Adrenal gland (tissue), 12 donors: Measurements from ENCODE around the gene METTL4. TPM values are rescaled to one million over a fixed set of nuclear protein-coding genes. Genes with fewer than 3 reads are reported as not detected.

Experiments
- DNase-seq, 7 donors: peaks; one replicate each; pipeline ENCODE4 v3.0.0-alpha.2; 2019 to 2020
- H3K27ac ChIP-seq, 5 donors: fragments of 200-600 bp; sonication (generic) in 4 of 5; 1 replicate in 3 of 5; 2 replicates in 2 of 5; pipeline versions ENCODE4 v1.5.1 to v1.8.0; 2016 to 2020; ENCODE audit warnings: mild to moderate bottlenecking in 1 of 5
- H3K27me3 ChIP-seq: fragments of 200-600 bp; 2 replicates; pipeline ENCODE4 v1.8.0; 2021
- H3K36me3 ChIP-seq, 2 donors: fragments of 200-600 bp; replicated peaks in 1 of 2; 1 replicate in 1 of 2; 2 replicates in 1 of 2; pipeline versions ENCODE4 v1.5.1 to v1.8.0; 2018 to 2022
- H3K4me1 ChIP-seq, 2 donors: fragments of 200-600 bp; replicated peaks in 1 of 2; 1 replicate in 1 of 2; 2 replicates in 1 of 2; pipeline versions ENCODE4 v1.5.1 to v1.8.0; 2018 to 2021
- H3K4me3 ChIP-seq, 4 donors: fragments of 200-600 bp; sonication (generic) in 3 of 4; one replicate each; pipeline ENCODE4 v1.5.1; 2016 to 2018
- H3K9me3 ChIP-seq, 3 donors: fragments of 200-600 bp; sonication (generic) in 1 of 3; replicated peaks in 1 of 3; 1 replicate in 2 of 3; 2 replicates in 1 of 3; pipeline versions ENCODE4 v1.5.1 to v1.8.0; 2016 to 2021
- CTCF ChIP-seq, 6 experiments: fragments of 450-650 bp in 4 of 6; fragments of 200-600 bp in 2 of 6; sonication (generic) in 1 of 6; IDR thresholded peaks; 1 replicate in 5 of 6; 2 replicates in 1 of 6; pipeline versions ENCODE4 v1.5.1 to v1.8.0; 2016 to 2021; ENCODE audit warnings: antibody characterized with exemption in 6 of 6, mild to moderate bottlenecking in 2 of 6, moderate library complexity in 1 of 6
- POLR2A ChIP-seq, 2 donors: fragments of 450-650 bp; IDR thresholded peaks; one replicate each; pipeline ENCODE4 v1.6.1; 2017; ENCODE audit warnings: antibody characterized with exemption in 2 of 2, mild to moderate bottlenecking in 2 of 2, moderate library complexity in 1 of 2
- WGBS, 4 donors: extraction: QIAGEN DNeasy Blood & Tissue Kit in 2 of 4; methylation state at CpG; one replicate each; pipeline versions ENCODE4 v1.1.5 to v1.1.7; 2013 to 2017; 5-methylcytosine and 5-hydroxymethylcytosine counted together
- intact Hi-C, 2 donors: fragments of 100-400 bp; cut with DNase I; formaldehyde crosslinking; loops; one replicate each; pipeline versions ENCODE4 v1.14.1 to v1.15.0; 2022 to 2023
- polyA plus RNA-seq, 3 donors: library from polyadenylated mRNA; stranded (reverse); fragments of 200-250 nt in 2 of 3; fragments of 350-450 nt in 1 of 3; fragmentation: Illumina TruSeq in 1 of 3; extraction: RNeasy Lipid Tissue Mini Kit (QIAGEN cat#74804) in 1 of 3; gene quantifications; one replicate each; pipeline ENCODE4 v1.2.3, GENCODE V29; 2013 to 2014
- total RNA-seq, 9 donors: library from RNA; depleted of rRNA in 4 of 9; stranded (reverse); fragments of >200 nt in 4 of 9; fragments of 120-200 nt in 1 of 9; fragmentation: NEBNext Ultra II Directional in 1 of 9; extraction: Animal tissue kit (Norgen Biotek cat#: 25700) in 1 of 9; gene quantifications; one replicate each; pipeline versions ENCODE4 v1.1.0 to v1.2.4, GENCODE V29; 2013 to 2023
- donor health status: healthy with polysubstance abuse.
- donor health status: Bipolar disorder and iron deficiency.
- donor health status: DM: yes; HTN: yes; CAD: no.
- donor health status: DM: no; HTN: no; CAD: no.
- donor health status: DM: no; HTN: no; CAD: no.
- donor health status: DM: yes; HTN: yes; CAD: no.

The METTL4 gene
- total and polyA plus RNA-seq, 12 donors: 1.3 to 8.7 (median 5.7) TPM

- intact Hi-C loops: loop anchor here in 1 of 2 donors (10.0 kb wide), 1 partner anchor 431 kb away; no protein-coding TSS in a partner anchor
- Histone ChIP-seq H3K4me1 (no peaks in the 10 kb centered on the region), H3K27me3 (no peaks in the 10 kb centered on the region), H3K36me3 (no peaks in the 10 kb centered on the region), H3K9me3 (no peaks in the 10 kb centered on the region), H3K4me3 (no peak overlapping the region), H3K27ac (no peak overlapping the region)
- DNase-seq: no peak
- WGBS, 4 donors: 50 to 79% (median 73%) methylated on average over 2 of the region's 2 CpGs
- no peak for TF ChIP-seq POLR2A (IDR thresholded peaks at IDR 0.05)
- no peak for TF ChIP-seq CTCF (IDR thresholded peaks at IDR 0.05)
These were observed 35.2 kb downstream of the METTL4 start for GRCh38 chr18:2536063-2536462.

GRCh38 chr18:2535419-2535910 lies 35.8 kb downstream of the METTL4 start:
- Histone ChIP-seq H3K9me3 (no peaks in the 10 kb centered on the region), H3K27me3 (no peaks in the 10 kb centered on the region), H3K4me1 (no peaks in the 10 kb centered on the region), H3K27ac (no peak overlapping the region), H3K36me3 (no peaks in the 10 kb centered on the region), H3K4me3 (no peak overlapping the region)
- no peak for TF ChIP-seq POLR2A (IDR thresholded peaks at IDR 0.05)
- TF ChIP-seq CTCF (IDR thresholded peaks at IDR 0.05): no peak
- no peak for DNase-seq
- intact Hi-C loops: loop anchor here in 1 of 2 donors (10.0 kb wide), 1 partner anchor 431 kb away; no protein-coding TSS in a partner anchor
- WGBS, 4 donors: 81 to 98% (median 94%) methylated on average over 1 of the region's 1 CpG

- Histone ChIP-seq H3K4me1 (no peaks in the 10 kb centered on the region), H3K4me3 (no peak overlapping the region), H3K27ac (no peak overlapping the region), H3K36me3 (no peaks in the 10 kb centered on the region), H3K9me3 (no peaks in the 10 kb centered on the region), H3K27me3 (no peaks in the 10 kb centered on the region)
- 87 to 100% (median 95%) methylated on average over 1 of the region's 1 CpG for WGBS, 4 donors
- no peak for DNase-seq
- intact Hi-C loops: loop anchor here in 1 of 2 donors (10.0 kb wide), 1 partner anchor 430 kb away; no protein-coding TSS in a partner anchor
- TF ChIP-seq POLR2A (IDR thresholded peaks at IDR 0.05): no peak
- no peak for TF ChIP-seq CTCF (IDR thresholded peaks at IDR 0.05)
These were observed 36.4 kb downstream of the METTL4 start for GRCh38 chr18:2534906-2535305.

GRCh38 chr18:2532797-2533196 lies 38.5 kb downstream of the METTL4 start:
- no peaks in the 10 kb centered on the region for H3K4me1 ChIP-seq
- WGBS, 4 donors: 96 to 100% (median 96%) methylated on average over 2 of the region's 2 CpGs
- no peak for DNase-seq
- TF ChIP-seq POLR2A (IDR thresholded peaks at IDR 0.05) (no peak), CTCF (IDR thresholded peaks at IDR 0.05) (no peak)
- H3K27ac ChIP-seq: no peak overlapping the region
- no peaks in the 10 kb centered on the region for H3K27me3 ChIP-seq
- no peak overlapping the region for H3K4me3 ChIP-seq
- no peaks in the 10 kb centered on the region for H3K36me3 ChIP-seq
- intact Hi-C loops: loop anchor here in 1 of 2 donors (10.0 kb wide), 1 partner anchor 428 kb away; no protein-coding TSS in a partner anchor
- H3K9me3 ChIP-seq: no peaks in the 10 kb centered on the region
